ENCODE results near the gene RAB9A.
"Not testable (repeated sequence)": the region's sequence is repeated elsewhere in the genome, so short reads cannot be mapped to it uniquely, and the experiment has no call there.

RAB9A gene

GRCh38 chrX:13669246-13669737 is 19.6 kb upstream of the RAB9A start:
- no peak overlapping the region for H3K4me3 ChIP-seq (ENCODE audit: low read depth, low read length)
- DNase-seq (ENCODE audit: low read depth, low spot score): peak; percentile 96
- in situ Hi-C loops (cut with HindIII; ENCODE audit: low sequenced_read_pairs): no loop called here
- TF ChIP-seq, protein P1, sequence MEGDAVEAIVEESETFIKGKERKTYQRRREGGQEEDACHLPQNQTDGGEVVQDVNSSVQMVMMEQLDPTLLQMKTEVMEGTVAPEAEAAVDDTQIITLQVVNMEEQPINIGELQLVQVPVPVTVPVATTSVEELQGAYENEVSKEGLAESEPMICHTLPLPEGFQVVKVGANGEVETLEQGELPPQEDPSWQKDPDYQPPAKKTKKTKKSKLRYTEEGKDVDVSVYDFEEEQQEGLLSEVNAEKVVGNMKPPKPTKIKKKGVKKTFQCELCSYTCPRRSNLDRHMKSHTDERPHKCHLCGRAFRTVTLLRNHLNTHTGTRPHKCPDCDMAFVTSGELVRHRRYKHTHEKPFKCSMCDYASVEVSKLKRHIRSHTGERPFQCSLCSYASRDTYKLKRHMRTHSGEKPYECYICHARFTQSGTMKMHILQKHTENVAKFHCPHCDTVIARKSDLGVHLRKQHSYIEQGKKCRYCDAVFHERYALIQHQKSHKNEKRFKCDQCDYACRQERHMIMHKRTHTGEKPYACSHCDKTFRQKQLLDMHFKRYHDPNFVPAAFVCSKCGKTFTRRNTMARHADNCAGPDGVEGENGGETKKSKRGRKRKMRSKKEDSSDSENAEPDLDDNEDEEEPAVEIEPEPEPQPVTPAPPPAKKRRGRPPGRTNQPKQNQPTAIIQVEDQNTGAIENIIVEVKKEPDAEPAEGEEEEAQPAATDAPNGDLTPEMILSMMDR (IDR thresholded peaks at IDR 0.05; ENCODE audit: low read depth, low read length): no peak

DNA sequence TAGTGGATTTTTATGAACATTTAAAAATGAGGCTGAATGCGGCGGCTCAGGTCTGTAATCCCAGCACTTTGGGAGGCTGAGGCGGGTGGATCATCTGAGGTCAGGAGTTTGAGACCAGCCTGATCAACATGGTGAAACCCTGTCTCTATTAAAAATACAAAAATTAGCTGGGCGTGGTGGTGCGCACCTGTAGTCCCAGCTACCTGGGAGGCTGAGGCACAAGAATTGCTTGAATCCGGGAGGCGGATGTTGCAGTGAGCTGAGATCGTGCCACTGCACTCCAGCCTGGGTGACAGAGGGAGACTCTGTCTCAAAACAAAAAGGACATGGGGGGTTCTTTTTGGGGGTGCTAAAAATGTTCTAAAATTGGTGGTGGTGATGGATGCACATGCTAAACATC is 19.2 kb upstream of the RAB9A start:
- H3K4me3 ChIP-seq (ENCODE audit: low read depth, low read length); in situ Hi-C loops (cut with HindIII; ENCODE audit: low sequenced_read_pairs); DNase-seq (ENCODE audit: low read depth, low spot score): not testable (repeated sequence)

DNA sequence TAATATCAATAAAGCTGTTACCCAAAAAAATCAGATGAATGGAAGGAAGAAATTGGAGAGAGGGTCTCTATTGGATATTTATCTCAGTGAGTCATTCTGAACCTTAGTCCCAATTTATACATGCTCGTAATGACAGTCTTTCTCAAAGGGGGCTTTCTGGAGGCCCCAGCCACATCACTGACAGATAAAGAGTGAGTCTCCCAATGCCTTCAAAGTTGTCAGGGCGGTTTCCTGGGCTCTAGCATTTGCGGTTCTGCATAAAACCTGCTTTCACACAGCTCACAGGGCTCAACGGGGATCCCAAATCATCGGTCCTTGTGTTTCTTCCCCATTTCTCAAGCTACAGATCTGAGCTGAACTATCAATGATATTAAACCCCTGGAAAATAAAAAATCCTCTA is 18.7 kb upstream of the RAB9A start:
- TF ChIP-seq, protein P1 (IDR thresholded peaks at IDR 0.05; ENCODE audit: low read depth, low read length): no peak
- no peak for DNase-seq (ENCODE audit: low read depth, low spot score)
- in situ Hi-C loops (cut with HindIII; ENCODE audit: low sequenced_read_pairs): no loop called here
- no peak overlapping the region for H3K4me3 ChIP-seq (ENCODE audit: low read depth, low read length)

DNA sequence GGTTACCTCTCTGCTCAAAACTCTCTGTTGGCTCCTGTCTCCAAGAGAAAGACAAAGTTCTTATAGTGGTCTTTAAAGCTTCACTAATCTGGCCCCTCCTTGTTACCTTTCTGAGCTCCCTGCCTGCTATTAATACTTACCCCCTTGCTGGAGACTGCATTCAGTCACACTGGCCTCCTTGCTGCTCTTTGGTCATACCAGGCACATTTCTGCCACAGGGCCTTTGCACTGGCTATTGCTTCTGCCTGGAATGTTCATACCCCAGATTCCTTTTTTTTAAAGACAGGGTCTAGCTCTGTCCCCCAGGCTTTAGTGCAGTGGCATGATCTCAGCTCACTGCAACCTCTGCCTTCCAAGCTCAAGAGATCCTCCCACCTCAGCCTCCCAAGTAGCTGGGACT is 15.9 kb upstream of the RAB9A start:
- DNase-seq (ENCODE audit: low read depth, low spot score): no peak
- TF ChIP-seq, protein P1 (IDR thresholded peaks at IDR 0.05; ENCODE audit: low read depth, low read length): no peak
- in situ Hi-C loops (cut with HindIII; ENCODE audit: low sequenced_read_pairs): no loop called here
- H3K4me3 ChIP-seq (ENCODE audit: low read depth, low read length): no peak overlapping the region

DNA sequence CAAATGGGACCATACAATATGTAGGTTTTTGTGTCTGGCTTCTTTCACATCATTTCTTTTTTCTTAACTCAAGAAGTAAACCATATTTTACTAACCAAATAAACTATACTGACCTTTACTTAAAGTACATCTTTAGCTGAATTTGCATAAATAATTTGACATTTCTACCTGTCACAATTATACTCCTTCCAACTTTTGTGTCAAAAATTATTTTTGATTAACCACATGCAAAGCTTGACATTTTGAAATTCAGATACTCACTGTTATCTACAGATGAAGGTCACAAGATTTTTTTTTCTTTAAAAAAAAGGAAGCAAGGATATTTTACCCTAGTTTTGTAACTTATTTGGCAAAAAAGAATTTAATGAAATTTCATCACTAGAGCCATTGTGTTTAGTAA is 12.0 kb upstream of the RAB9A start:
- in situ Hi-C loops (cut with HindIII; ENCODE audit: low sequenced_read_pairs): no loop called here

DNA sequence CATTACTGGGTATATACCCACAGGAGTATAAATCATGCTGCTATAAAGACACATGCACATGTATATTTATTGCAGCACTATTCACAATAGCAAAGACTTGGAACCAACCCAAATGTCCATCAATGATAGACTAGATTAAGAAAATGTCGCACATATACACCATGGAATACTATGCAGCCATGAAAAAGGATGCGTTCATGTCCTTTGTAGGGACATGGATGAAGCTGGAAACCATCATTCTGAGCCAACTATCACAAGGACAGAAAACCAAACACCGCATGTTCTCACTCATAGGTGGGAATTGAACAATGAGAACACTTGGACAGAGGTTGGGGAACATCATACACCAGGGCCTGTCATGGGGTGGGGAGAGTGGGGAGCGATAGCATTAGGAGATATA is 9.2 kb upstream of the RAB9A start:
- H3K4me3 ChIP-seq (ENCODE audit: low read depth, low read length); DNase-seq (ENCODE audit: low read depth, low spot score); in situ Hi-C loops (cut with HindIII; ENCODE audit: low sequenced_read_pairs): not testable (repeated sequence)

More for the DNA sequence above, 12.0 kb upstream of the RAB9A start:
- H3K4me3 ChIP-seq (ENCODE audit: low read depth, low read length): no peak overlapping the region
- TF ChIP-seq, protein P1 (IDR thresholded peaks at IDR 0.05; ENCODE audit: low read depth, low read length): no peak
- DNase-seq (ENCODE audit: low read depth, low spot score): no peak

GRCh38 chrX:13681595-13681994 is 7.3 kb upstream of the RAB9A start:
- DNase-seq (ENCODE audit: low read depth, low spot score): no peak
- no peak overlapping the region for H3K4me3 ChIP-seq (ENCODE audit: low read depth, low read length)
- TF ChIP-seq, protein P1 (IDR thresholded peaks at IDR 0.05; ENCODE audit: low read depth, low read length): no peak
- in situ Hi-C loops (cut with HindIII; ENCODE audit: low sequenced_read_pairs): no loop called here

GRCh38 chrX:13684361-13684760 is 4.6 kb upstream of the RAB9A start:
- TF ChIP-seq, protein P1 (IDR thresholded peaks at IDR 0.05; ENCODE audit: low read depth, low read length): no peak
- in situ Hi-C loops (cut with HindIII; ENCODE audit: low sequenced_read_pairs): no loop called here
- DNase-seq (ENCODE audit: low read depth, low spot score): no peak
- H3K4me3 ChIP-seq (ENCODE audit: low read depth, low read length): no peak overlapping the region
